ENCODE data around the gene ABLIM1.

GRCh38 chr10:114573330-114574045 lies 84.6 kb downstream of the ABLIM1 start:
- no peak for TF ChIP-seq CTCF (IDR thresholded peaks at IDR 0.05)
- no peak for TF ChIP-seq REST (IDR thresholded peaks at IDR 0.05; ENCODE audit: insufficient read depth in 1 of 2, low read depth in 2 of 2, low read length in 1 of 2)
- no peak for TF ChIP-seq POLR2AphosphoS5 (IDR thresholded peaks at IDR 0.05; ENCODE audit: low read depth, low read length)
- TF ChIP-seq SIN3A (IDR thresholded peaks at IDR 0.05; ENCODE audit: borderline replicate concordance, insufficient read depth, low read depth, low read length): no peak
- TF ChIP-seq TCF7L2 (IDR thresholded peaks at IDR 0.05; ENCODE audit: low read depth, low read length): no peak

All from Panc1 (cell line).